IMR-90 (cell line): ENCODE measurements around the gene PLD4. TPM values are rescaled to one million over a fixed set of nuclear protein-coding genes. Genes with fewer than 3 reads are reported as not detected.

ENCODE experiments used
- ATAC-seq: fragments of 200-7000 bp; cut with Tn5 transposase; 2 replicates; pipeline ENCODE4 v1.9.1; 2020; ENCODE audit warnings: low read depth, mild to moderate bottlenecking, moderate library complexity
- BruUV-seq: library from RNA; stranded (reverse); fragments of 400-500 nt; replicated peaks from 2 replicates; lab custom pipeline; 2021; lab: Mats Ljungman, UMichigan
- CTCF ChIA-PET: fragments of 300-600 bp; formaldehyde crosslinking; extraction: SDS; loops from one replicate; lab custom pipeline; 2021; ENCODE audit warnings: antibody characterized with exemption; lab: Yijun Ruan, JAX
- POLR2A ChIA-PET: fragments of 300-600 bp; sonication (Branson Sonifier 250); formaldehyde crosslinking; loops from one replicate; lab custom pipeline; 2022; ENCODE audit warnings: antibody characterized with exemption; ENCODE audit not compliant: unreplicated experiment; lab: Charles Lee
- DNase-seq: peaks from one replicate; pipeline ENCODE4 v3.0.0; 2013
- H2AFZ ChIP-seq: replicated peaks from 2 replicates; pipeline ENCODE3; 2013; ENCODE audit warnings: low read length, mild to moderate bottlenecking; ENCODE audit not compliant: poor library complexity
- H2AK5ac ChIP-seq: 2 replicates; pipeline ENCODE4 v1.6.1; 2013; ENCODE audit warnings: low read depth, low read length, inconsistent platforms
- H2AK9ac ChIP-seq: replicated peaks from 2 replicates; pipeline ENCODE3; 2013; ENCODE audit warnings: mild to moderate bottlenecking, low read depth, low read length, moderate library complexity; ENCODE audit not compliant: poor library complexity
- H2BK120ac ChIP-seq: 2 replicates; pipeline ENCODE4 v1.6.1; 2013; ENCODE audit warnings: low read depth, low read length, inconsistent platforms
- H2BK15ac ChIP-seq: 3 replicates; pipeline ENCODE4 v1.6.1; 2013; ENCODE audit warnings: low read depth, low read length, inconsistent platforms
- H2BK20ac ChIP-seq: 2 replicates; pipeline ENCODE4 v1.6.1; 2013; ENCODE audit warnings: low read depth, mild to moderate bottlenecking, inconsistent platforms, low read length, moderate library complexity
- H2BK5ac ChIP-seq: 2 replicates; pipeline ENCODE4 v1.6.1; 2013; ENCODE audit warnings: mild to moderate bottlenecking, low read depth, low read length, inconsistent platforms; ENCODE audit not compliant: poor library complexity, severe bottlenecking
- H3K14ac ChIP-seq: replicated peaks from 2 replicates; pipeline ENCODE4 v1.6.1; 2013; ENCODE audit warnings: low read depth, low read length, inconsistent platforms
- H3K18ac ChIP-seq: 2 replicates; pipeline ENCODE4 v1.6.1; 2013; ENCODE audit warnings: low read depth, low read length, control low read depth
- H3K23ac ChIP-seq: 2 replicates; pipeline ENCODE4 v1.6.1; 2013; ENCODE audit warnings: low read depth, low read length, inconsistent platforms
- H3K27ac ChIP-seq: 2 replicates; pipeline ENCODE4 v1.5.1; 2013; ENCODE audit warnings: mild to moderate bottlenecking, control low read depth, low read length; ENCODE audit not compliant: insufficient read depth
- H3K27me3 ChIP-seq: 2 replicates; pipeline ENCODE4 v1.6.1; 2013; ENCODE audit warnings: low read length; ENCODE audit not compliant: control insufficient read depth, insufficient read depth
- H3K36me3 ChIP-seq: 2 replicates; pipeline ENCODE4 v1.6.1; 2013; ENCODE audit warnings: low read length, mixed read lengths; ENCODE audit not compliant: control insufficient read depth, insufficient read depth
- H3K4ac ChIP-seq: 2 replicates; pipeline ENCODE4 v1.6.1; 2013; ENCODE audit warnings: low read depth, low read length, inconsistent platforms
- H3K4me1 ChIP-seq: 2 replicates; pipeline ENCODE4 v1.6.1; 2013; ENCODE audit warnings: low read length, mixed read lengths; ENCODE audit not compliant: control insufficient read depth, insufficient read depth
- H3K4me2 ChIP-seq: 2 replicates; pipeline ENCODE4 v1.6.1; 2013; ENCODE audit warnings: low read depth, mild to moderate bottlenecking, control low read depth, low read length, moderate library complexity
- H3K4me3 ChIP-seq: 2 replicates; pipeline ENCODE4 v1.5.1; 2013; ENCODE audit warnings: low read depth, mild to moderate bottlenecking, control low read depth, low read length, moderate library complexity; ENCODE audit not compliant: insufficient read depth
- H3K56ac ChIP-seq: 2 replicates; pipeline ENCODE4 v1.6.1; 2013; ENCODE audit warnings: low read length, inconsistent platforms; ENCODE audit not compliant: insufficient read depth; ENCODE audit errors: extremely low read depth
- H3K79me1 ChIP-seq, 2 experiments: 2 replicates each; pipeline ENCODE4 v1.6.1; 2013; ENCODE audit warnings: low read length in 2 of 2, inconsistent platforms in 1 of 2, low read depth in 1 of 2
- H3K9ac ChIP-seq: 2 replicates; pipeline ENCODE4 v1.6.1; 2013; ENCODE audit warnings: low read depth, low read length, control low read depth
- H3K9me1 ChIP-seq: 2 replicates; pipeline ENCODE4 v1.6.1; 2013; ENCODE audit warnings: low read length, inconsistent platforms; ENCODE audit not compliant: insufficient read depth
- H3K9me3 ChIP-seq: 2 replicates; pipeline ENCODE4 v1.6.1; 2013; ENCODE audit warnings: low read length; ENCODE audit not compliant: control insufficient read depth, insufficient read depth
- H4K20me1 ChIP-seq: 2 replicates; pipeline ENCODE4 v1.6.1; 2013; ENCODE audit warnings: low read length, inconsistent platforms; ENCODE audit not compliant: insufficient read depth
- H4K5ac ChIP-seq: 2 replicates; pipeline ENCODE4 v1.6.1; 2013; ENCODE audit warnings: mild to moderate bottlenecking, low read depth, low read length, control low read depth
- H4K8ac ChIP-seq, 2 experiments: 2 replicates each; pipeline ENCODE4 v1.6.1; 2013; ENCODE audit warnings: low read depth in 2 of 2, low read length in 2 of 2, control low read depth in 1 of 2, inconsistent platforms in 1 of 2
- H4K91ac ChIP-seq: 2 replicates; pipeline ENCODE4 v1.6.1; 2013; ENCODE audit warnings: low read depth, low read length, inconsistent platforms; ENCODE audit not compliant: insufficient read depth
- BHLHE40 ChIP-seq: fragments of 150-350 bp; IDR thresholded peaks from 2 replicates; pipeline ENCODE4 v1.6.1; 2016; ENCODE audit warnings: mild to moderate bottlenecking, low read depth, low read length
- CHD1 ChIP-seq: IDR thresholded peaks from 2 replicates; pipeline ENCODE4 v1.6.1; 2012; ENCODE audit warnings: low read depth, low read length, improper control_type of control experiment
- CTCF ChIP-seq: conservative IDR thresholded peaks from 2 replicates; pipeline ENCODE4 v1.5.1; 2012; ENCODE audit warnings: mild to moderate bottlenecking, low read depth, low read length, improper control_type of control experiment
- FOS ChIP-seq: fragments of 150-350 bp; IDR thresholded peaks from 2 replicates; pipeline ENCODE4 v1.6.1; 2016; ENCODE audit warnings: low read depth, low read length
- MAFK ChIP-seq: IDR thresholded peaks from 2 replicates; pipeline ENCODE4 v1.6.1; 2012; ENCODE audit warnings: low read depth, low read length, improper control_type of control experiment
- MAZ ChIP-seq: IDR thresholded peaks from 2 replicates; pipeline ENCODE4 v1.6.1; 2012; ENCODE audit warnings: low read depth, mild to moderate bottlenecking, low read length, improper control_type of control experiment, moderate library complexity, borderline replicate concordance
- POLR2A ChIP-seq: IDR thresholded peaks from 2 replicates; pipeline ENCODE4 v1.6.1; 2012; ENCODE audit warnings: mild to moderate bottlenecking, low read depth, low read length
- USF2 ChIP-seq: fragments of 150-350 bp; IDR thresholded peaks from 2 replicates; pipeline ENCODE4 v1.6.1; 2017; ENCODE audit warnings: mild to moderate bottlenecking, antibody characterized with exemption, low read length, low read depth
- WGBS, 2 experiments: methylation state at CpG; one replicate each; pipeline versions ENCODE4 v1.1.5 to v1.1.7; 2013; ENCODE audit warnings: missing lambda C conversion rate in 2 of 2; ENCODE audit not compliant: insufficient read length in 1 of 2; ENCODE audit errors: extremely low coverage in 2 of 2; 5-methylcytosine and 5-hydroxymethylcytosine counted together
- dilution Hi-C: fragments of 300-500 bp; cut with HindIII; formaldehyde crosslinking; loops from one replicate; pipeline ENCODE4 v1.14.3; 2018; ENCODE audit warnings: low sequenced_read_pairs; ENCODE audit not compliant: unreplicated experiment
- in situ Hi-C: fragments of 300-500 bp; cut with MboI; formaldehyde crosslinking; loops from 3 replicates; pipeline ENCODE4 v1.14.3; 2019; ENCODE audit warnings: low sequenced_read_pairs, inconsistent platforms, mixed read lengths
- intact Hi-C: fragments of 100-400 bp; cut with micrococcal nuclease; formaldehyde crosslinking; loops from 2 replicates; pipeline ENCODE4 v1.10.0; 2022
- polyA plus RNA-seq, 3 experiments: library from polyadenylated mRNA; depleted of rRNA; stranded (reverse); fragments of >200 nt; gene quantifications; 2 replicates each; pipeline ENCODE4 v1.2.3, GENCODE V29; 2012; ENCODE audit warnings: low replicate concordance in 1 of 3
- total RNA-seq: library from RNA; depleted of rRNA; stranded (reverse); fragments of >200 nt; gene quantifications from 2 replicates; pipeline ENCODE4 v1.2.3, GENCODE V29; 2012

PLD4 gene
- total and polyA plus RNA-seq, 2 of the 4 experiments (the other 2 are of a cell fraction), result 0.05 TPM; not detected in 1

- no peak overlapping the region for H3K9ac ChIP-seq
- H3K27ac ChIP-seq, result no peak overlapping the region
- H4K8ac ChIP-seq, result no peak overlapping the region
- H3K4me3 ChIP-seq, result no peak overlapping the region
- TF ChIP-seq CHD1 (no peak), CTCF (no peak), BHLHE40 (no peak), USF2 (no peak), MAFK (no peak), MAZ (no peak), FOS (no peak), POLR2A (no peak)
- H2AK5ac ChIP-seq, result no peak overlapping the region
- no peaks in the 10 kb centered on the region; the same call in 1 of the 2 replicates for H3K4me1 ChIP-seq
- H2AFZ ChIP-seq, result no peak overlapping the region
- dilution Hi-C loops, result no loop called here
- no peak overlapping the region for H3K14ac ChIP-seq
- CTCF ChIA-PET, result interaction anchor here (1.0 kb wide), 1 partner anchor 151 kb away, joined by 3 read pairs; no protein-coding TSS in a partner anchor
- no peak overlapping the region for H4K5ac ChIP-seq
- BruUV-seq, result no TSS peak
- no peaks in the 10 kb centered on the region for H3K9me3 ChIP-seq
- H3K4me2 ChIP-seq, result no peak overlapping the region
- no peak overlapping the region for H2BK15ac ChIP-seq
- H2BK5ac ChIP-seq, result no peak overlapping the region
- peaks cover 11% of the 10 kb centered on the region; the same call in 1 of the 2 replicates for H3K36me3 ChIP-seq
- peak overlapping the region; percentile 37 for H2AK9ac ChIP-seq
- ATAC-seq (no peak), DNase-seq (no peak)
- H4K20me1 ChIP-seq, result no peaks in the 10 kb centered on the region; the same call in none of the 2 replicates
- no peak overlapping the region for H3K56ac ChIP-seq
- H3K27me3 ChIP-seq, result peaks cover 3% of the 10 kb centered on the region; the same call in 1 of the 2 replicates
- no peaks in the 10 kb centered on the region for H3K9me1 ChIP-seq
- intact Hi-C loops, result no loop called here
- no peak overlapping the region for H3K4ac ChIP-seq
- 91% methylated on average over 14 of the region's 30 CpGs; no CpG with 5 or more reads in 1 of the 2 experiments for WGBS, 2 experiments
- no peak overlapping the region for H3K23ac ChIP-seq
- H4K91ac ChIP-seq, result no peak overlapping the region
- no peak overlapping the region for H3K18ac ChIP-seq
- in situ Hi-C loops, result no loop called here
- no peak overlapping the region for H2BK120ac ChIP-seq
- POLR2A ChIA-PET, result no interaction called here
- no peak overlapping the region for H2BK20ac ChIP-seq
- H3K79me1 ChIP-seq, result no peaks in the 10 kb centered on the region
Observed at GRCh38 chr14:104894331-104895206, 30.1 kb upstream of the PLD4 start.
